HG02840 (cell line): ENCODE results near the gene PCSK6.
"Not testable (repeated sequence)": the region's sequence is repeated elsewhere in the genome, so short reads cannot be mapped to it uniquely, and the experiment has no call there.

Experiments
- ATAC-seq: cut with Tn5 transposase; IDR thresholded peaks from one replicate; pipeline ENCODE4 v1.9.1; 2021; ENCODE audit warnings: mild to moderate bottlenecking, moderate library complexity, moderate number of reproducible peaks; ENCODE audit not compliant: unreplicated experiment, low FRiP score

Gene PCSK6

DNA sequence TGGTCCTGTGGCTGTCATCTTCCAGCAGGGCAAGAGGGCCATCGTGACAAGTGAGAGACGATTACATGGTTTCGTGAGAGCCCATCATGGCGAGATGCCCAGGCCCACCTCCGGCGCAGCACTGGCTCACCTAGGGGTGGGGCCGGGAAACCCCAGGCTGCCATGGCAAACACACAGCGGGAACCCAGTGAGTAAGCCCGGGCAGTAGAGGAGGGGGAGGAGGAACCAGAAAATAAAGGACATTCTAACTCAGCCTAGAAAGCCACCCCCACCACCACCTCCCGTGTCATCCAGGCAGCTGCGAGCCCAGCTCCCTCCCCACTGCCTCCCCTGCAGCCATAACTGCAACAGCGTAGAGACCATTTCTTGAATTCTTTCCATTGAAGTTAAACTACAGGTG lies 52.3 kb downstream of the PCSK6 start:
- no peak for ATAC-seq

GRCh38 chr15:101436526-101436925 lies 53.0 kb downstream of the PCSK6 start:
- no peak for ATAC-seq

DNA sequence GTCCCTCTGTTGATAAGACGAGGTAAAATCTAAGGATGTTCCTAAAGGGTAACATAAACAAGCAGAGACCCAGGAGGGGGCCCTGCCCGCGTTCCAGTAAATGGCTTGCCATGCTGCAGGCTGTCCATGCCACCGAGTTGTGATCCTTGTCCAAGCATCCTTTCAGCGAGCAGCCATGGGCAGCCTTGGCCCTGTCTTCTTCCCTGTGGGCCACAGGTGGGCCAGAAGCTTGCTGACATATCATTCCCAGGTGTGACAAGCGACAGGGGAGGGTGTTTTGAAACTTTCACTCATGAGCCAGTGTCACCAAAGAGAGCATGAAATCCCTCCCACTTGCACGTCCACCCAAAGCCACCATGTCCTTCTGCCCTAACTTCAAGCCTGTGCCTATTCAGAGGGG lies 53.7 kb downstream of the PCSK6 start:
- no peak for ATAC-seq

DNA sequence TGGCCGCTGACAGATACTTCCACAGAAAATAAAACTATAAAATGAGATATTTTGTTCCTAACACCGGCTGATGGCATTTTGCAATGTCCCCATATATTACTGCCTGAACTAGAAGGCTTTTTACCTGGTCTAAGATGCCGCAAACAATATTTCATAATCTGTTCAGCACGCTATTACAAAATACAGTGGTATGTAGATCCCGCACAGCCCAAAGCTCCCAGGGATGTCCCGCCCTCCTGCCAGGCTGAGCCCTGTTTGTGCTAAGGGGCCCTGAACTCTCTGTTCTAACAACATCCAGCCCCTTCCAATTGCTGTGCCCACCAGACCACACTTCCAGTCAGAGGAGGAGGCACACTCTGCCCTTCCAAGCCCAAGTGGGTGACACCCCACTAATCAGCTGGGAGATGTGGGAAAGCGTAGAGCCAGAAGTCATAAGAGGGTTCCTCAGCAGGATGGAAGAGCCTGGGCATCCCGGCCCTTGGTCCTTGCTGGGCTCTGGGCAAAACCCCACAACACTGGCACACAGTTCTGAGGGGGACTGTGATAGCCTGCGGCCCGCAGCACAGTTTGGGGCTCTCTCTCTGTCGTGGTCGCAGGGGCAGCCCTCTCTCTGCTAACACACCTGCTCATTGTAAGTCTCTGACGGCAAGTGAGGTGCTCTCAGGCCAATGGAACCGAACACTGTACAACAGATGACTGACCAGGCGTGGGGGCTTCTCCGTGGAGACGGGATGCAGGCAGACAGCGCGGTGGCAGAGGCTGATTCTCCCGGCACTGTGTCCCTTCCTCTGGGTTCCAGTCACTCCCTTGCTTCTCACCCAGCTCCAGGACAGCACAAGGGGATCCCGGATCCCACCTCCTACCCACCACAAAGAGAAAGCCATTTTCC lies 55.2 kb downstream of the PCSK6 start:
- ATAC-seq, result no peak

DNA sequence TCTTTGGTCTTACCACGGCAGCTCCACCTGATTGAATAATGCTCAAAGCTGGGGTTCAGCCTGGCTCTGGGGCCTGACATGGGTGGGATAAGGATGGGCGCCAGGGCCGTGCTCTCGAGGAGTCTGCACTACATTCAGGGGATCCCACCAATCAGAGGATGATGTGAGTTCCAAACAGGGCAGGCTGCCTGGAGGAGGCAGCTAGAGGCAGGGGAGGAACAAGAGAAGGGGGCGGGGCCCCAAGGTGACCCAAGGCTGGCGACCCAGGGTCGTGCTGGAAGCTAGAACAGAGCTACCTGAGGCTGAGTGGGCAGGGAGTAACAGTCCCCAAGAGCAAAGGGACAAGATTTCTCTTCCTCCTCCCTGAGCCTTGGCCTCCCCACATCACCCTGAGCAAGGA lies 56.1 kb downstream of the PCSK6 start:
- ATAC-seq, result no peak

DNA sequence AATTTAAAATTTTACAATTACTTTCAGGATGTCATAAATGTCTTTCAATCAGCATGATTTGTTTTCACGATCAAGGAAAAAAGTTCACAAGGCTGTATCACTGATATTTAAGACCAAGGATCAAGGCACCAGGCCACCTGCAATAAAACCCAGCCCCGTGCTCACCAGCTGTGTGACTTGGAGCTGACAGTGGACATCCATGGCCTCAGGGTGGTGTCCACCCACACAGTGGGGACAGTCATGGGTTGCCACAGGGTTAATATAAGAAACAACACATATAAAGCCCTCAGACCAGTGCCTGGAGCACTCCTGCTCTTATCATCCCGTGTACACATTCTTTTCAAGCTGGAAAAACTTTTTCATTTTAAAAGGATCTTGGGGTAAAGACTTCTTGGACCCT lies 56.5 kb downstream of the PCSK6 start:
- no peak for ATAC-seq

DNA sequence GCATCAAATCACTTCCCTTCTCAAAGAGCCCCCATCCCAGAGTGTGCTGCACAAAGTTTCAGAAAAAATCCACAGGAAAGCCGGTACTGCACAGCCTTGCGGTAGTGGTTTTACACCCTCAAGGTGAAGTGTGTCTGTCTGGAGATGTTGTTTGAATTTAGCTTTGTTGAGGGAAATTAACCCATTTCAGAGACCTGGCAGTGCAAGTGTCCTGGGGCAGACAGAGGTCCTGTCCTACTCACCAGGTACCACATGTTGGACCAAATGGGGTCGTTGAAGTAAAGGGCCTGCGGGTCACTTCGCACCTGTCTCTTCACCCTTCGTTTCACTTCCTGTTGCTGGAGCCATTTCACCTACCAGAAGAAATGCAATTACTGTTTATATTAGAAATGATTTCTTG lies 57.8 kb downstream of the PCSK6 start:
- ATAC-seq, result no peak

- no peak for ATAC-seq
Observed at GRCh38 chr15:101431301-101431700, 58.2 kb downstream of the PCSK6 start.

GRCh38 chr15:101429646-101430045 lies 59.9 kb downstream of the PCSK6 start:
- no peak for ATAC-seq

DNA sequence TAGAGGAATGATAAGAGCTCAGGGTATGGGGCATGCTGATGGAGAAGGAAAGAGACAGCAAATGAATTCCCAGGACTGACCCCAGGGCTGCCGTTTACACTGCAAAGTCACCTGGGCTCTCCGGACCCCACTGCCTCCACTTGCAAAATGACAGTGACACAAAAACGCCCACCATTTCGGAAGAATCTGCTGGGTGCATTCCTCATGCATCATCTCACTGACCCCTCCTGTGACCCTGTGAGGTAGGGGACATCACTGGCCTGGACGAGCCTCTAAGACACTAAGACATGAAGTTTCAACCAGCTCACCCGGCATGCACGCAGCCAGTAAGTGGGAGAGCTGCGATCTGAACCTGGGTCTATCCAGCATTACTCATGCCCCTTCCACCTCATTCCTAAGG lies 60.3 kb downstream of the PCSK6 start:
- no peak for ATAC-seq

- no peak for ATAC-seq
Observed at GRCh38 chr15:101428758-101429157, 60.7 kb downstream of the PCSK6 start.

DNA sequence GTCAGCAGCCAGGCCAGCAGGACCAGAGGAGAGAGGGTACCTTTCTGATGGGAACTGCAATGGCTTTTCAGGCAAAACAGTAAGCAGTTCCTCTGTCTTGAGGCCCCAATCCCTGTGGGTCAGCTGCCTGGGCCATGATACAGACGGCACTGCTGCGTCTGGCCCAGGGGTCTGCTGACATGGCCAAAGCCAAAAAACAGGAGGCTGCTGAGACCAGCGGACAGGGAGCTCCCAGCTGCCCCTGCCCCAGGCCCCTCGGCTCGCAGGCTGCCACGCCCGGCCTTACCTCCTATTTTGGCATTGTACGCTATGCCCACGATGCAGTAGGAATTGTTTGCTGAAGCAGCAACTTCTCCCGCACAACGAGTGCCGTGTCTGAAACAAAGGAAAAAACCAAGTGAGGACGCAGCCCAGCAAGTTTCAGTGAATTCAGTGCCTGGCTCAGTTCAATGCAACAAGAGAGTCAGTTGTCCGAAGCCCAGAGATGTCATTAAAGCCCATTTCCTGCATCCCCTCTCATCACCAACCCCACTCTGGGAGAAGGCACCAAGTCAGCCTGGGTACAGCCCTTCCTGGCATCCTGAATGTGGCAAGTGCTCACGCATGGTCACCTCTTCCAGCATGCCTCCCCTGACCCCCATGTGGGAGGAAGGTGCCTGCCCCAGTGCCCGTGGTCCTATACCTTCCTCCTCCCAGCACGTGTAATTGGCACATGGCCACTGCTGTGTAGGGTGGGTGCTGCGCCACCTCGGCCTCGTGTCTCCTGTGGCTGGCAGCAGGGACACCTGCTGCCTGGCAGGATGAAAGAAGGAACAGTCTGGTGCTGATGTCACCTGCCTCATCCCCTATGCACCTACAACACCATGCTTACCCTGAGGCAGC lies 61.7 kb downstream of the PCSK6 start:
- no peak for ATAC-seq

- ATAC-seq, result no peak
Observed at GRCh38 chr15:101426761-101427333, 62.7 kb downstream of the PCSK6 start.

DNA sequence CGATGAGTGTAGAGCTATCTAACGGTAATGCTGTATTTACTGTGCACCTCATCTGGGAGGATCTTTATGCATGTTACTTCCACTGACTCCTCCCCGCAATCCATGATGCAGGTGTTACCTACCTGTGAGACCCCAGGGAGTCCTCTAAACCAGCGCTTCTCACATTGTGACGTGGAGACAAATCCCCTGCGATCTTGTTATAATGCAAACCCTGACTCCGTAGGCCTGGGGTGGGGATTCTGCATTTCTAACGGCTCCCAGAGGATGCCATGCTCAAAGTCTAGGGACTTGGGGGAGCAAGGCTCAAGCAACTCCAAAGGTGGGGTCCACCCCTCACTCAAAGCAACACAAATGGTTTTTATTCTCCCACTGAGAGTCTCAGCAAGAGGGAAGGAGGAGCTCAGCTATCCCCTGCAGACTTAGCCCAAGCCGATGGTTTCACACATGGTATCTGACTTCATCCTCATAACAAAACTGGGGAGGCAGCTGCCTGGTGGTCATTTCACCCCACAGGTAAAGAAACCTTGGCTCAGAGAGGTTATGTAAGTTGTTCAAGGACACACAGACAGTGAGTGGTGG lies 63.6 kb downstream of the PCSK6 start:
- ATAC-seq, result no peak

GRCh38 chr15:101424984-101425383 lies 64.5 kb downstream of the PCSK6 start:
- no peak for ATAC-seq

DNA sequence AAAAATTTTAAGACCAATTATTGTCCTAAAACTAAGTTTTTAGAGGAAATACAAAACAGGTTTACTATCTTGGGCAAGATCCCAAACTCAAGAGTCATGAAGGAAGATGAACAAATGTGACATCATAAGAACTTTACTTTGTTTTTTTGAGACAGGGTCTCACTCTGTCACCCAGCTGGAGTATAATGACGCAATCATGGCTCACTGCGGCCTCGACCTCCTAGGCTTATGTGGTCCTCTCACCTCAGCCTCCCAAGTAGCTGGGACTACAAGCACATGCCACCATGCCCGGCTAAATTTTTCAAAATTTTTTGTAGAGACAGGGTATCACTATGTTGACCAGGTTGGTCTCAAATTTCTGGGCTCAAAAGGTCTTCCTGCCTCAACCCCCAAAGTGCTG lies 69.3 kb downstream of the PCSK6 start:
- no peak for ATAC-seq

DNA sequence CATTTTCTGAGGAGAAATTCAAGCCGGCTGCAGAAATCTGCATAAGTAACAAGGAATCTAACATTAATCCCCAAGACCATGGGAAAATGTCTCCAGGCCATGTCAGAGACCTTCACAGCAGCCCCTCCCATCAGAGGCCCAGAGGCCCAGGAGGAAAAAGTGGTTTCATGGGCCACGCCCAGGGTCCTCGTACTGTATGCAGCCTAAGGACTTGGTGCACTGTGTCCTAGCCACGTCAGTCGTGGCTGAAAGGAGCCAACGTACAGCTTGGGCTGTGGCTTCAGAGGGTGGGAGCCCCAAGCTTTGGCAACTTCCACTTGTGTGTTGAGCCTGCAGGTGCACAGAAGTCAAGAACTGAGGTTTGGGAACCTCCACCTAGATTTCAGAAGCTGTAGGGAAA lies 73.0 kb downstream of the PCSK6 start:
- ATAC-seq, result not testable (repeated sequence)

- no peak for ATAC-seq
Observed at GRCh38 chr15:101413239-101413638, 76.3 kb downstream of the PCSK6 start.

DNA sequence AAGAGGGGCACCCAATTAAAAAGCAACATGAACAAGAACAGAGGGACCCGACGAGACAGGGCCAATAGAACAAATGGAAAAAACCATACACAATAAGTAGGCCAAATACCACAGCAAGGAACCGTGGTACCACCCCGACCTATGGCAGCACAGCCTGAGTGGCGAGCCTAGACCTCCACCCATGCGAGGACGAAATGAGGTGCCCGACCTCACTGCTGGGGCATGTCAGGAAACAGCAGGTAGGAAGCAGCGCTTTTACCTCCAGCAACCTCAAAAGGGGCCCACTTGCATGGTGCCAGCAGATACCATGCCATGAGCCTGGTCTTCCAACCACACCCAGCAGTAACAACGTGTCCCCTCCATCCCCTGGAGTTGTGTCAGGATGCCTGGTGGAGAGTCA lies 77.9 kb downstream of the PCSK6 start:
- ATAC-seq, result no peak

DNA sequence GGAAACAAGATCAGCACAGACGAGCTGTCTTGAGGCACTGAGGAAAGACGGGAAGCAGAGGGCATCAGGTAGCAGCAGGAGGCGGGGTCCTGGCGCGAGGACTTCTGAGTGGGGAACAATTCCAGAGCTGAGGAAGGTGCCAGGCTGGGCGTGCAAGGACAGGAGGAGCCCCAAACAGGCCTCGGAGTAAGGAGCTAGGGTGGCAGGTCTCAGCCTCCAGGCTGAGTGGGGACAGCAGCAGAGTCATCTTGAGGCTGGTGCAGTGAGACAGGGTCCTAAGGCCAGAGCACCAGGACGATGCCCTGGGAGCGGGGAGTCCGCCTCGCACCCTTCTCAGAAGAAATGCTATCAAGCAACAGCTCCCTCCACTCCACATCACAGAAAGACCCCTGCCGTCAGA lies 78.4 kb downstream of the PCSK6 start:
- ATAC-seq, result no peak

DNA sequence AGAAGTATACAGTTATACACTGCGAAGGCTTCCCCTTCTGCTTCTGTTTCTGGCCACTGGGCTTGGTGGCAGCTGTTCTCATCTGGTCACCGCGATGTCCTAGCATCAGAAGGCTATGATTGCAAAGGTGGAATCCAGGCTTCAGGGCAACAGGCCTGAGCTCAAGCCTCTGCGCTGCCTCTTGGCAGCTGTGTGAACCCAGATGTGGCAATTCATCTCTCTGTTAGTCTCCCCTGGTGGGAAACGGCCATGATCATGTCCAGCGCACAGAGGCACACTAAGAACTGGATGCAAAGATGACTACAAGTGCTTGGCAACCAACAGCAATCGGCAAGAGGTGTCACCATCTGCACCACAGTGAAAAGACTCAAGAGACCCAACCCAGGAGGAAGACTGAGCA lies 78.9 kb downstream of the PCSK6 start:
- no peak for ATAC-seq
